OCI-LY7 (cell line): ENCODE results near the gene IGSF21.

Experiments
- EZH2phosphoT487 ChIP-seq: fragments of 200-600 bp; sonication (generic); IDR thresholded peaks from 2 replicates; pipeline ENCODE4 v1.6.1; 2018; ENCODE audit warnings: low read depth, borderline replicate concordance, mild to moderate bottlenecking, mixed run types, antibody characterized with exemption, low read length, moderate library complexity, mixed read lengths
- TF ChIP-seq, protein P1 (sequence below): fragments of 200-600 bp; sonication (generic); conservative IDR thresholded peaks from 2 replicates; pipeline ENCODE4 v1.5.1; 2014; ENCODE audit warnings: mild to moderate bottlenecking, antibody characterized with exemption, low read length, moderate library complexity, mixed read lengths

DNA sequence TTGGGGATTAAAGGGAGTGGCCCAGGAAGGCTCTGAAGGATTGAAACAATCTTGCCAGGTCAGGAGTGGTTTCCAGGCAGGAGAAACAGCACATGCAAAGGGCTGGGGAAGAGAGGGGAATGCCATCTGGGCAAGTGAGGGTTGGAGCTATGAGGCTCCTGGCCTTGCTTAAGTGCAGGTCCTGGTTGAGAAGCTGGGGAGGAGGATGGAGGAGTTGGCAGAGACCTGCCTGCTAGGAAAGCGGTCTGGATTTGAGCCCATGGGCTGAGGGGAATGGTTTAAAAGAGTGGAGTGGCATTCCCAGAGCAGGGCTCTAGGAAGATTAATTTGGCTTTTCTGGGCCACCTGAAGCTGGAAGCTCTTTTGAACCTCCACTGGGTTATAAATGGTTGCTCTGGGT, 9.2 kb downstream of the IGSF21 start:
- TF ChIP-seq, protein P1, sequence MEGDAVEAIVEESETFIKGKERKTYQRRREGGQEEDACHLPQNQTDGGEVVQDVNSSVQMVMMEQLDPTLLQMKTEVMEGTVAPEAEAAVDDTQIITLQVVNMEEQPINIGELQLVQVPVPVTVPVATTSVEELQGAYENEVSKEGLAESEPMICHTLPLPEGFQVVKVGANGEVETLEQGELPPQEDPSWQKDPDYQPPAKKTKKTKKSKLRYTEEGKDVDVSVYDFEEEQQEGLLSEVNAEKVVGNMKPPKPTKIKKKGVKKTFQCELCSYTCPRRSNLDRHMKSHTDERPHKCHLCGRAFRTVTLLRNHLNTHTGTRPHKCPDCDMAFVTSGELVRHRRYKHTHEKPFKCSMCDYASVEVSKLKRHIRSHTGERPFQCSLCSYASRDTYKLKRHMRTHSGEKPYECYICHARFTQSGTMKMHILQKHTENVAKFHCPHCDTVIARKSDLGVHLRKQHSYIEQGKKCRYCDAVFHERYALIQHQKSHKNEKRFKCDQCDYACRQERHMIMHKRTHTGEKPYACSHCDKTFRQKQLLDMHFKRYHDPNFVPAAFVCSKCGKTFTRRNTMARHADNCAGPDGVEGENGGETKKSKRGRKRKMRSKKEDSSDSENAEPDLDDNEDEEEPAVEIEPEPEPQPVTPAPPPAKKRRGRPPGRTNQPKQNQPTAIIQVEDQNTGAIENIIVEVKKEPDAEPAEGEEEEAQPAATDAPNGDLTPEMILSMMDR, result no peak
- TF ChIP-seq EZH2phosphoT487, result no peak
